T-helper 22 cell (primary cell): ENCODE data around the gene MRE11.
"Not testable (repeated sequence)": the region's sequence is repeated elsewhere in the genome, so short reads cannot be mapped to it uniquely, and the experiment has no call there.

Experiments
- DNase-seq: peaks from one replicate; pipeline ENCODE4 v3.0.0-alpha.2; 2020; ENCODE audit warnings: low read depth

Gene MRE11

GRCh38 chr11:94423507-94423906 lies 70.1 kb downstream of the MRE11 start:
- DNase-seq: no peak

- no peak for DNase-seq
Observed at GRCh38 chr11:94418123-94418765, 75.4 kb downstream of the MRE11 start.

- no peak for DNase-seq
Observed at GRCh38 chr11:94417386-94417987, 76.2 kb downstream of the MRE11 start.

GRCh38 chr11:94405062-94405833 lies 88.4 kb downstream of the MRE11 start:
- no peak for DNase-seq

GRCh38 chr11:94402355-94402754 lies 91.3 kb downstream of the MRE11 start:
- DNase-seq: no peak

GRCh38 chr11:94401773-94402265 lies 91.8 kb downstream of the MRE11 start:
- no peak for DNase-seq

- DNase-seq: no peak
Observed at GRCh38 chr11:94400839-94401772, 92.5 kb downstream of the MRE11 start, which contains the start of gene GPR83. Gene GPR83 (minus strand): TSS chr11:94401419. CDS start chr11:94401247, 172 bp downstream.

GRCh38 chr11:94400457-94400838 lies 93.2 kb downstream of the MRE11 start:
- no peak for DNase-seq

- DNase-seq: no peak
Observed at GRCh38 chr11:94400050-94400449, 93.6 kb downstream of the MRE11 start.

- DNase-seq: no peak
Observed at GRCh38 chr11:94398101-94398500, 95.5 kb downstream of the MRE11 start.

GRCh38 chr11:94396282-94396681 lies 97.4 kb downstream of the MRE11 start:
- DNase-seq: no peak

- not testable (repeated sequence) for DNase-seq
Observed at GRCh38 chr11:94391937-94392336, 101.7 kb downstream of the MRE11 start.

GRCh38 chr11:94379613-94380012 lies 114.0 kb downstream of the MRE11 start:
- DNase-seq: no peak

GRCh38 chr11:94376841-94377240 lies 116.8 kb downstream of the MRE11 start:
- DNase-seq: no peak

GRCh38 chr11:94370576-94370975 lies 123.1 kb downstream of the MRE11 start:
- DNase-seq: not testable (repeated sequence)
